Fibroblast of villous mesenchyme (primary cell): Measurements from ENCODE around the gene AKAP12. TPM values are rescaled to one million over a fixed set of nuclear protein-coding genes. Genes with fewer than 3 reads are reported as not detected.

ENCODE experiments used
- DNase-seq: peaks from one replicate; pipeline ENCODE4 v3.0.0-alpha.2; 2010; ENCODE audit warnings: low read depth
- H3K4me3 ChIP-seq: 2 replicates; pipeline ENCODE4 v1.5.1; 2011; ENCODE audit warnings: low read depth, mild to moderate bottlenecking, low read length
- total RNA-seq: library from RNA; depleted of rRNA; stranded (reverse); fragments of >200 nt; gene quantifications from 2 replicates; pipeline ENCODE4 v1.2.3, GENCODE V29; 2012
- TF ChIP-seq, protein P1 (sequence below): IDR thresholded peaks from 2 replicates; pipeline ENCODE4 v1.5.1; 2012; ENCODE audit warnings: low read depth, mild to moderate bottlenecking, low read length; ENCODE audit not compliant: insufficient read depth

The AKAP12 gene, protein sequence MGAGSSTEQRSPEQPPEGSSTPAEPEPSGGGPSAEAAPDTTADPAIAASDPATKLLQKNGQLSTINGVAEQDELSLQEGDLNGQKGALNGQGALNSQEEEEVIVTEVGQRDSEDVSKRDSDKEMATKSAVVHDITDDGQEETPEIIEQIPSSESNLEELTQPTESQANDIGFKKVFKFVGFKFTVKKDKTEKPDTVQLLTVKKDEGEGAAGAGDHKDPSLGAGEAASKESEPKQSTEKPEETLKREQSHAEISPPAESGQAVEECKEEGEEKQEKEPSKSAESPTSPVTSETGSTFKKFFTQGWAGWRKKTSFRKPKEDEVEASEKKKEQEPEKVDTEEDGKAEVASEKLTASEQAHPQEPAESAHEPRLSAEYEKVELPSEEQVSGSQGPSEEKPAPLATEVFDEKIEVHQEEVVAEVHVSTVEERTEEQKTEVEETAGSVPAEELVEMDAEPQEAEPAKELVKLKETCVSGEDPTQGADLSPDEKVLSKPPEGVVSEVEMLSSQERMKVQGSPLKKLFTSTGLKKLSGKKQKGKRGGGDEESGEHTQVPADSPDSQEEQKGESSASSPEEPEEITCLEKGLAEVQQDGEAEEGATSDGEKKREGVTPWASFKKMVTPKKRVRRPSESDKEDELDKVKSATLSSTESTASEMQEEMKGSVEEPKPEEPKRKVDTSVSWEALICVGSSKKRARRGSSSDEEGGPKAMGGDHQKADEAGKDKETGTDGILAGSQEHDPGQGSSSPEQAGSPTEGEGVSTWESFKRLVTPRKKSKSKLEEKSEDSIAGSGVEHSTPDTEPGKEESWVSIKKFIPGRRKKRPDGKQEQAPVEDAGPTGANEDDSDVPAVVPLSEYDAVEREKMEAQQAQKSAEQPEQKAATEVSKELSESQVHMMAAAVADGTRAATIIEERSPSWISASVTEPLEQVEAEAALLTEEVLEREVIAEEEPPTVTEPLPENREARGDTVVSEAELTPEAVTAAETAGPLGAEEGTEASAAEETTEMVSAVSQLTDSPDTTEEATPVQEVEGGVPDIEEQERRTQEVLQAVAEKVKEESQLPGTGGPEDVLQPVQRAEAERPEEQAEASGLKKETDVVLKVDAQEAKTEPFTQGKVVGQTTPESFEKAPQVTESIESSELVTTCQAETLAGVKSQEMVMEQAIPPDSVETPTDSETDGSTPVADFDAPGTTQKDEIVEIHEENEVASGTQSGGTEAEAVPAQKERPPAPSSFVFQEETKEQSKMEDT (N-terminal part only)
- total RNA-seq, result 99.5 and 123 TPM in 2 replicates

DNA sequence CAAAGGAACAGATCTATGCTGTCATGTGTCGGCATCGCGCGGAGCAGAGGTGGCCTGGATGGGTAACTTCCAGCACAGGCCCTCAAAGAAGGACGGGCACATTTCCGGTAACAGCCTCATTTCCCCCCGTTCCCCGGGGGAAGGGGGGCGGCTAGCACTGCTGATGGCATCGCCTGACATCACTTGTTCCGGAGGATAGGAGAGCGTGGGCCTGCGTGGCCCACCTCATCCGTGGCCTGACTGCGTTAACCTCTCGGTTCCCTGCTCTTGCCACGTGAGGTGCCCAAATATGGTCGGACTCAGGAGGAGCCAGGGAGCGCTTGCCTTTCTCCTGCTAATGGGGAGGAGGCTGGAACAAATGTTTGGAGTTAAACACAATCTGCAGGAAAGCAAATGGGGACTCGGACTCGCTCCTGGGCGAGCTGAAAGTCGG is at the start of gene AKAP12:
Gene AKAP12, plus strand, starts transcription at position 365 of the 433 bp plus-strand sequence. CDS start 596 bp downstream, outside the sequence.
- peak within 1 kb of the TSS; percentile 79 for H3K4me3 ChIP-seq
- peak; percentile 58 for DNase-seq
- TF ChIP-seq, protein P1, sequence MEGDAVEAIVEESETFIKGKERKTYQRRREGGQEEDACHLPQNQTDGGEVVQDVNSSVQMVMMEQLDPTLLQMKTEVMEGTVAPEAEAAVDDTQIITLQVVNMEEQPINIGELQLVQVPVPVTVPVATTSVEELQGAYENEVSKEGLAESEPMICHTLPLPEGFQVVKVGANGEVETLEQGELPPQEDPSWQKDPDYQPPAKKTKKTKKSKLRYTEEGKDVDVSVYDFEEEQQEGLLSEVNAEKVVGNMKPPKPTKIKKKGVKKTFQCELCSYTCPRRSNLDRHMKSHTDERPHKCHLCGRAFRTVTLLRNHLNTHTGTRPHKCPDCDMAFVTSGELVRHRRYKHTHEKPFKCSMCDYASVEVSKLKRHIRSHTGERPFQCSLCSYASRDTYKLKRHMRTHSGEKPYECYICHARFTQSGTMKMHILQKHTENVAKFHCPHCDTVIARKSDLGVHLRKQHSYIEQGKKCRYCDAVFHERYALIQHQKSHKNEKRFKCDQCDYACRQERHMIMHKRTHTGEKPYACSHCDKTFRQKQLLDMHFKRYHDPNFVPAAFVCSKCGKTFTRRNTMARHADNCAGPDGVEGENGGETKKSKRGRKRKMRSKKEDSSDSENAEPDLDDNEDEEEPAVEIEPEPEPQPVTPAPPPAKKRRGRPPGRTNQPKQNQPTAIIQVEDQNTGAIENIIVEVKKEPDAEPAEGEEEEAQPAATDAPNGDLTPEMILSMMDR, result no peak

DNA sequence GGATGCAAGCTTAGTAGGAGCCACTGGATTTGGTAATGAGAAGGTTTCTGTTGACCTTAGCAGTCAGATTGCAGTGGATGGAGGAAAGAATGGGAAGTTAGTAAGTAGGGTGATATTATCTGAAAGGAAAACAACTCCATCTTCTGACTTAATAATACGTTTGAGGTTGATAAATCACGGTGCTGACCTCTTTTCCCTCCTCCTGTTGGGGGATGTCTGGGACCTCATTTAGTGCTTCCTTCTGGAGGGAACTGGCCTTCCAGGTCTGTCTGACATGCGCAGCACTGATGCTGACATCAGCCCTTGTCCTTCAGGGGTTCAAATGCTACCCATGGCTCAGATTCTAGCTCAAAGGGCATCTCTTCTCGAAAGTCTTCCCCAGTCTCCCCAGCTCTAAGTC is 48.2 kb upstream of the AKAP12 start:
- H3K4me3 ChIP-seq, result no peak overlapping the region
- TF ChIP-seq, protein P1, result no peak
- DNase-seq, result no peak

DNA sequence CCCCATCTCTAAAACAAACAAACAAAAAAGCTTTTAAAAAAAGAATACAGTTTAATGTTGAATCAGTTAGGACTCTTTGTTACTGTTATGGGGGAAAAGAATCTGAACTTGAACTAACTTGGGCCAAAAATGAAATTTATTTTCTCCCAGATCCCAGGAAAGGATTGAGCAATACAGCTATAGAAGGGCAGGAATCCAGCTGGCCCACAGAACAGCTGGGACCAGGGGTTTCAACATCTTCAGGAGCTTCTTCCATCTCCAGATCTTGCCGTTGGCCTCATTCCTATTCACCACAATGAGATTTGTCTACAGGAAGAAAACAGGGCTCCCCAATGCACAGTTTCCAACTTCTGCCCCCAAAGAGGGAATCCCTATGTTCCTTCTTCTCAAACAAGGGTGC is 43.2 kb upstream of the AKAP12 start:
- TF ChIP-seq, protein P1, result no peak
- peak; percentile 91 for DNase-seq
- no peak overlapping the region for H3K4me3 ChIP-seq

DNA sequence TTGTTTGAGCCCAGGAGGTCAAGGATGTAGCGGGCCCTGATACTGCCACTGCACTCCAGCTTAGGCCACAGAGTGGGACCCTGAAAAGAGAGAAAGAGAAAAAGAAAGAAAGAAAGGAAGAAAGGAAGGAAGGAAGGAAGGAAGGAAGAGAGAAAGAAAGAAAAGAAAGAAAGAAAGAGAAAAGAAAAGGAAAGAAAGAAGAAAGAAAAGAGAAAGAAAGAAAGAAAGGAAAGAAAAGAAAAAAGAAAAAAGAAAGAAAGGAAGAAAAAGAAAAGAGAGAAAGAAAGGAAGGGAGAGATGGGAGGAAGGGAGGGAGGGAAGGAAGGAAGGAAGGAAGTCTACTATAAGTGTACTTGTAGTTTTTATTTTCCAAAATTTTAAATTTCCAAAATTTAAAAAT is 42.2 kb upstream of the AKAP12 start:
- no peak for DNase-seq
- H3K4me3 ChIP-seq, result no peak overlapping the region
- TF ChIP-seq, protein P1, result no peak

DNA sequence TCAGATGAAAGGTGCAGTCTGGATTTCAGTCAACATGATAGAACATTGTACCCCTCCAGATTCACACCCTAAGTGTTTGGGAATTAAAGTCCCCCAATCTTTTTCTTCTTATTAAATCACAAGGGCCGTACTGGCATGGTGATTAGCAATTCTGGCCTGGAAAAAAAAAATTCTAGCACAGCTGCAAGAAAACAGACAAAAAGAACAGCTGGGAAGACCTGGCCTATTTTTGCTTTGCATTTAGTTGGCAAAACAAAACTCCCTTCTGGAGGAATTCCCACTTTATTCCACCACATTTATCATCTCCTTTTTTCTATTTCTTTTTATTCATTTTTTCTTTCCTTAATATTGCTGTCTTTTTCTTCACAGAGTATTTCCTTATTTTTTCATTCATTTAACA is 39.8 kb upstream of the AKAP12 start:
- DNase-seq, result no peak
- TF ChIP-seq, protein P1, result no peak

More for the DNA sequence above, 39.8 kb upstream of the AKAP12 start:
- H3K4me3 ChIP-seq, result no peak overlapping the region
